Fibroblast of skin of abdomen (primary cell): ENCODE results near the gene ACER2.
"Not testable (repeated sequence)": the region's sequence is repeated elsewhere in the genome, so short reads cannot be mapped to it uniquely, and the experiment has no call there.

Experiments used
- DNase-seq: peaks from one replicate; pipeline ENCODE4 v3.0.0-alpha.2; 2013

The ACER2 gene

GRCh38 chr9:19409401-19410194 lies 789 bp downstream of the ACER2 start:
- no peak for DNase-seq

GRCh38 chr9:19410195-19410503 lies 1.3 kb downstream of the ACER2 start:
- no peak for DNase-seq

- DNase-seq, result no peak
Observed at GRCh38 chr9:19410594-19410993, 1.8 kb downstream of the ACER2 start.

- DNase-seq, result no peak
Observed at GRCh38 chr9:19411316-19411715, 2.5 kb downstream of the ACER2 start.

GRCh38 chr9:19413456-19413855 lies 4.6 kb downstream of the ACER2 start:
- DNase-seq, result not testable (repeated sequence)

- DNase-seq, result no peak
Observed at GRCh38 chr9:19416143-19416542, 7.3 kb downstream of the ACER2 start.

- no peak for DNase-seq
Observed at GRCh38 chr9:19420877-19421276, 12.1 kb downstream of the ACER2 start.

- DNase-seq, result no peak
Observed at GRCh38 chr9:19423163-19423562, 14.4 kb downstream of the ACER2 start.

- DNase-seq, result peak; percentile 23
Observed at GRCh38 chr9:19424176-19424779, 15.5 kb downstream of the ACER2 start.

- no peak for DNase-seq
Observed at GRCh38 chr9:19429595-19429994, 20.8 kb downstream of the ACER2 start.

GRCh38 chr9:19430201-19430760 lies 21.5 kb downstream of the ACER2 start:
- no peak for DNase-seq

GRCh38 chr9:19431361-19432171 lies 22.8 kb downstream of the ACER2 start:
- DNase-seq, result no peak

- DNase-seq, result no peak
Observed at GRCh38 chr9:19432473-19432872, 23.7 kb downstream of the ACER2 start.

- DNase-seq, result not testable (repeated sequence)
Observed at GRCh38 chr9:19433729-19434128, 24.9 kb downstream of the ACER2 start.

- DNase-seq, result no peak
Observed at GRCh38 chr9:19440376-19440775, 31.6 kb downstream of the ACER2 start.

- no peak for DNase-seq
Observed at GRCh38 chr9:19440823-19441580, 32.2 kb downstream of the ACER2 start.

GRCh38 chr9:19441730-19442129 lies 32.9 kb downstream of the ACER2 start:
- no peak for DNase-seq

- DNase-seq, result no peak
Observed at GRCh38 chr9:19442240-19442639, 33.4 kb downstream of the ACER2 start.

- DNase-seq, result peak; percentile 5
Observed at GRCh38 chr9:19445452-19445851, 36.6 kb downstream of the ACER2 start.

- DNase-seq, result no peak
Observed at GRCh38 chr9:19446361-19446861, 37.6 kb downstream of the ACER2 start.

- no peak for DNase-seq
Observed at GRCh38 chr9:19451240-19452087, 42.7 kb downstream of the ACER2 start.
